Stimulated activated naive CD8-positive, alpha-beta T cell treated with anti-CD3 and anti-CD28 coated beads, Interleukin-15, amount 100 ng/mL, for 72 hours (primary cell): Measurements from ENCODE around the gene BLOC1S5.

ENCODE experiments used
- ATAC-seq: fragments of 150-1000 bp; cut with Tn5 transposase; 2 replicates; pipeline ENCODE4 v1.10.0; 2021; ENCODE audit warnings: mild to moderate bottlenecking, moderate library complexity
- DNase-seq, 2 donors: peaks; one replicate each; pipeline ENCODE4 v3.0.0; 2021 to 2022
- H3K27ac Mint-ChIP-seq, 2 donors: one replicate each; pipeline ENCODE4 v1.8.0; 2022; ENCODE audit warnings: mild to moderate bottlenecking in 2 of 2, mixed read lengths in 2 of 2, moderate library complexity in 2 of 2
- H3K27me3 Mint-ChIP-seq: one replicate; pipeline ENCODE4 v1.8.0; 2022; ENCODE audit warnings: mixed read lengths
- H3K4me1 Mint-ChIP-seq: one replicate; pipeline ENCODE4 v1.8.0; 2022; ENCODE audit warnings: mild to moderate bottlenecking, mixed read lengths
- H3K4me3 Mint-ChIP-seq, 2 donors: one replicate each; pipeline ENCODE4 v1.8.0; 2022; ENCODE audit warnings: mild to moderate bottlenecking in 2 of 2, mixed read lengths in 2 of 2, moderate library complexity in 1 of 2
- H3K9me3 Mint-ChIP-seq, 2 donors: one replicate each; pipeline ENCODE4 v1.8.0; 2022; ENCODE audit warnings: mixed read lengths in 2 of 2

The BLOC1S5 gene

DNA sequence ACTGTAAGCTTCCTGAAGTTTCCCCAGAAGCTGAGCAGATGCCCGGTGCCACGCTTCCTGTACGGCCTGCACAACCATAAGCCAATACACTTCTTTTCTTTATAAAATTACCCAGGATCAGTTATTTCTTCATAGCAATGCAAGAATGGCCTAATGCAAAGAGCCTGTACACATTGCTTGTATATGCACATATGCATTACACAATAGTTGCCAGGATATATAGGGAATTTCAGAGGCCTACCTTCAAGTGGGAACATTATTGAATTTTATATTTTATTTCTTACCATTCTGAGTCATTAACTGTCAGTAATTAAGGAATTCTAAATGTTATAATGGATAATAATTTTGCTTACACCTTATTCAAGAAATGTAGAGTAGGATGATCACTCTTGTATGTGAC lies 93.6 kb downstream of the BLOC1S5 start:
- no peak for DNase-seq
- peaks cover 8 to 21% of the 10 kb centered on the region in 2 donors for H3K9me3 Mint-ChIP-seq
- no peak overlapping the region for H3K27ac Mint-ChIP-seq
- no peak overlapping the region for H3K4me3 Mint-ChIP-seq
- H3K27me3 Mint-ChIP-seq: peaks cover 18% of the 10 kb centered on the region
- no peak for ATAC-seq
- H3K4me1 Mint-ChIP-seq: peaks cover 12% of the 10 kb centered on the region
